Activated CD4-positive, alpha-beta T cell treated with anti-CD3 and anti-CD28 coated beads for 36 hours (primary cell): ENCODE data around the gene SH2D3A. TPM values are rescaled to one million over a fixed set of nuclear protein-coding genes. Genes with fewer than 3 reads are reported as not detected.
A peak's percentile ranks its signal among the peaks of the same experiment; 100 is the strongest.
"Not testable (repeated sequence)": the region's sequence is repeated elsewhere in the genome, so short reads cannot be mapped to it uniquely, and the experiment has no call there.

Experiments
- ATAC-seq: fragments of 200-7000 bp; cut with Tn5 transposase; one replicate; pipeline ENCODE4 v1.10.0; 2021; ENCODE audit warnings: mild to moderate bottlenecking, moderate library complexity
- CTCF ChIA-PET: fragments of 350-600 bp; sonication (Branson Sonifier 250); formaldehyde crosslinking; loops from one replicate; lab custom pipeline; 2021; ENCODE audit warnings: antibody characterized with exemption; lab: Charles Lee
- POLR2A ChIA-PET: fragments of 350-600 bp; sonication (Branson Sonifier 250); formaldehyde crosslinking; loops from one replicate; lab custom pipeline; 2021; ENCODE audit warnings: antibody characterized with exemption, inconsistent platforms; lab: Charles Lee
- DNase-seq: peaks from one replicate; pipeline ENCODE4 v3.0.0-alpha.2; 2020
- H3K27ac Mint-ChIP-seq: one replicate; pipeline ENCODE4 v1.8.0; 2021; ENCODE audit warnings: mixed read lengths
- H3K27me3 Mint-ChIP-seq: one replicate; pipeline ENCODE4 v1.8.0; 2021; ENCODE audit warnings: mixed read lengths
- H3K36me3 Mint-ChIP-seq: one replicate; pipeline ENCODE4 v1.8.0; 2021; ENCODE audit warnings: low read depth, mixed read lengths
- H3K4me1 Mint-ChIP-seq: one replicate; pipeline ENCODE4 v1.8.0; 2021; ENCODE audit warnings: mixed read lengths
- H3K4me3 Mint-ChIP-seq: one replicate; pipeline ENCODE4 v1.8.0; 2021; ENCODE audit warnings: mild to moderate bottlenecking, moderate library complexity, mixed read lengths
- H3K9me3 Mint-ChIP-seq: one replicate; pipeline ENCODE4 v1.8.0; 2021; ENCODE audit warnings: low read depth, mixed read lengths
- intact Hi-C, 2 experiments: fragments of 100-400 bp; cut with DNase I in 1 of 2; cut with micrococcal nuclease in 1 of 2; formaldehyde crosslinking; loops; one replicate each; pipeline versions ENCODE4 v1.14.2 to v1.15.1; 2022 to 2024; cut with DNase I, micrococcal nuclease
- total RNA-seq, 2 experiments: library from RNA; stranded (reverse); gene quantifications; one replicate each; pipeline ENCODE4 v1.2.3, GENCODE V29; 2021

Gene SH2D3A
- total RNA-seq, 2 experiments from 2014 or later = 20.7 to 23.2 TPM

GRCh38 chr19:6791237-6791636 is 24.0 kb upstream of the SH2D3A start:
- ATAC-seq (no peak), DNase-seq (no peak)
- Mint-ChIP-seq H3K27ac (peak overlapping the region; percentile 59), H3K4me1 (peaks cover 72% of the 10 kb centered on the region), H3K4me3 (no peak overlapping the region), H3K27me3 (no peaks in the 10 kb centered on the region), H3K9me3 (peaks cover 8% of the 10 kb centered on the region), H3K36me3 (peaks cover 64% of the 10 kb centered on the region)
- intact Hi-C loops = no loop called here
- ChIA-PET POLR2A (interaction anchor here (0.5 to 1.0 kb wide), 2 partner anchors 18 to 591 kb away, joined by 3 to 5 read pairs; no protein-coding TSS in a partner anchor), CTCF (interaction anchor here (0.7 to 2.2 kb wide), 4 partner anchors 10 to 374 kb away, joined by 3 to 9 read pairs (median 4); partner anchors contain the start of gene VAV1)

DNA sequence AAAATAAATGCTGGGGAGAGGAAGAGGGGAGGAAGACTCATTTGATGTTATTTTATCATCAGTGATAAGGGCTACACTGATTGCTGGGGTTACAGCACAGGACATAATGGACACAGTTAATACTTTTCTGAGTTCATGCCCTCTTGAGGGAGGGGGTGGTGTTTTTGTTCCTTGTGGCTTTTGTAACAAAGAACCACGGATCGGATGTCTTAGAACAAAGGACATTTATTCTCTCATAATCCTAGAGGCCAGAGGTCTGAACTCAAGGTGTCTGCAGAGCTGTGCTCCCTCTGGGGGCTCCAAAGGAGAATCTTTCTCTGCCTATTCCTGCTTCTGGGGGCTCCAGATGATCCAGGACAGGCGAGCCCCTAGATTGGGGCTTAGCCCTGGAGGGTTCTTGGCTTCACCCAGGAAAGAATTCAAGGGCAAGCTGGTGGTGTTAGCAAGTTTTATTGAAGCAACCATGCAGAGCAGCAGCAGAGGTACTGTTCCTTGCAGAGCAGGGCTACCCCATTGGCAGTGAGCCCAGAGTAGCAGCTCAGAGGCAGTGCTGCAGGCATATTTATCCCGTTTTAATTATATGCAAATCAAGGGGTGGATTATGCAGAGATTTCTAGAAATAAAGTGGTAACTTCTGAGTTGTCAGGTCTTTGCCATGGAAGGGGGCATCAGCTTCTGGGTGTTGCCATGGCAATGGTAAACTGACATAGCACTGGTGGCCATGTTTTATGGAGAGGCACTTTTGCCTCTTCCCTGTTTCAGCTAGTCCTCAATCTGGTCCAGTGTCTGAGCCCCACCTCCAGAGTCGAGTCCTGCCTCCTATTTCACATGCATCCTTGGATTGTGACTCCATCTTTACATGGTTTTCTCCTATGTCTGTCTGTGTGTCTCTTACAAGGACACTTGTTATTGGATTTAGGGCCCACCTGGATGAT is 23.2 kb upstream of the SH2D3A start:
- ATAC-seq (no peak), DNase-seq (no peak)
- intact Hi-C loops = no loop called here
- Mint-ChIP-seq H3K4me3 (no peak overlapping the region), H3K9me3 (peaks cover 8% of the 10 kb centered on the region), H3K27me3 (no peaks in the 10 kb centered on the region), H3K4me1 (peaks cover 68% of the 10 kb centered on the region), H3K27ac (no peak overlapping the region), H3K36me3 (peaks cover 65% of the 10 kb centered on the region)
- POLR2A ChIA-PET = interaction anchor here (0.5 to 1.0 kb wide), 2 partner anchors 17 to 590 kb away, joined by 3 to 5 read pairs; no protein-coding TSS in a partner anchor
- CTCF ChIA-PET = interaction anchor here (0.6 to 2.2 kb wide), 4 partner anchors 9 to 223 kb away, joined by 3 to 9 read pairs (median 4); partner anchors contain the start of gene VAV1

GRCh38 chr19:6788896-6789295 is 21.7 kb upstream of the SH2D3A start:
- H3K36me3 Mint-ChIP-seq = peaks cover 60% of the 10 kb centered on the region
- ATAC-seq = no peak
- DNase-seq = no peak
- no peaks in the 10 kb centered on the region for H3K27me3 Mint-ChIP-seq
- no peak overlapping the region for H3K27ac Mint-ChIP-seq
- H3K4me3 Mint-ChIP-seq = no peak overlapping the region
- POLR2A ChIA-PET = interaction anchor here (0.7 kb wide), 1 partner anchor 52 kb away, joined by 3 read pairs; the partner anchor contains the start of gene GPR108
- intact Hi-C loops = no loop called here
- peaks cover 63% of the 10 kb centered on the region for H3K4me1 Mint-ChIP-seq
- CTCF ChIA-PET = no interaction called here
- H3K9me3 Mint-ChIP-seq = peaks cover 1% of the 10 kb centered on the region

DNA sequence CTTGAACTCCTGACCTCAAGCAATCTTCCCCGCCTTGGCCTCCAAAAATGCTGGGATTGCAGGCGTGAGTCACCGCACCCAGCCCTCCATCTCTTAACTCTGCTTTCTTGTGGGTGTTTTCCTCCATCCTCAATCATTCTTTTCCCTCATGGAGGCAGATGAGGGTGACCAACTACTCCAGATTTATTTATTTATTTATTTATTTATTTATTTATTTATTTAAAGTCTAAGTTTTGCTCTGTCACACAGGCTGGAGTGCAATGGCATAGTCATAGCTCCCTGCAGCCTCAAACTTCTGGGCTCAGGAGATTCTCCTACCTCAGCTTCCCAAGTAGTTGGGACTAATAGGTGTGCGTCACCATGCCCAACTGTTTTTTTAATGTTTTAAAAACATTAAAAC is 20.2 kb upstream of the SH2D3A start:
- no peaks in the 10 kb centered on the region for H3K9me3 Mint-ChIP-seq
- POLR2A ChIA-PET = no interaction called here
- peaks cover 48% of the 10 kb centered on the region for H3K36me3 Mint-ChIP-seq
- no peak overlapping the region for H3K27ac Mint-ChIP-seq
- CTCF ChIA-PET = interaction anchor here (0.6 to 0.9 kb wide), 2 partner anchors 11 to 177 kb away, joined by 3 read pairs; no protein-coding TSS in a partner anchor
- H3K4me3 Mint-ChIP-seq = no peak overlapping the region
- intact Hi-C loops = no loop called here
- ATAC-seq = no peak
- H3K4me1 Mint-ChIP-seq = peaks cover 56% of the 10 kb centered on the region
- no peak for DNase-seq
- H3K27me3 Mint-ChIP-seq = no peaks in the 10 kb centered on the region

DNA sequence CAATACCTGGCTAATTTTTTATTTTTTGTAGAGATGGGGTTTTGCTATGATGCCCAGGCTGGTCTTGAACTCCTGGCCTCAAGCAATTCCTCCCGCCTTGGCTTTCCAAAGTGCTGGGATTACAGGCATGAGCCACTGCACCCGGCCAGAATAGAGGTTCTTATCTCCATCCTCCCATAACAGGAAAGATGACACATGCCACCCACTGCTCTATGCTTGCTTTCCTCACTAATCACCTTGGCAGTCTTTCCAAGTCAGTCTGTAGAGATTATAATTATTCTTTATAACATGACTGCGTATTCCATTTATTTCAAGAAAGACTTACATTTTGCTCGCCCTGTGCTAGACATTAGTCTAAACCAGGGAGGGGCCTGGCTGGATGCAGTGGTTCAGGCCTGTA is 12.0 kb upstream of the SH2D3A start:
- H3K4me3 Mint-ChIP-seq = no peak overlapping the region
- ChIA-PET POLR2A (interaction anchor here (0.7 kb wide), 1 partner anchor 298 kb away, joined by 3 read pairs; no protein-coding TSS in a partner anchor), CTCF (interaction anchor here (1.2 kb wide), 1 partner anchor 10 kb away, joined by 5 read pairs; no protein-coding TSS in a partner anchor)
- DNase-seq = no peak
- no peaks in the 10 kb centered on the region for H3K27me3 Mint-ChIP-seq
- intact Hi-C loops = no loop called here
- ATAC-seq = peak; percentile 65
- peaks cover 63% of the 10 kb centered on the region for H3K4me1 Mint-ChIP-seq
- peak overlapping the region; percentile 33 for H3K27ac Mint-ChIP-seq
- peaks cover 4% of the 10 kb centered on the region for H3K9me3 Mint-ChIP-seq
- H3K36me3 Mint-ChIP-seq = peaks cover 40% of the 10 kb centered on the region

GRCh38 chr19:6778386-6778785 is 11.2 kb upstream of the SH2D3A start:
- Mint-ChIP-seq H3K27ac (peak overlapping the region; percentile 82), H3K4me1 (peaks cover 66% of the 10 kb centered on the region), H3K27me3 (no peaks in the 10 kb centered on the region), H3K9me3 (peaks cover 4% of the 10 kb centered on the region), H3K36me3 (peaks cover 45% of the 10 kb centered on the region), H3K4me3 (no peak overlapping the region)
- CTCF ChIA-PET = interaction anchor here (0.7 kb wide), 1 partner anchor 27 kb away, joined by 3 read pairs; no protein-coding TSS in a partner anchor
- intact Hi-C loops = no loop called here
- no peak for DNase-seq
- POLR2A ChIA-PET = interaction anchor here (0.5 to 0.6 kb wide), 4 partner anchors 18 to 1685 kb away, joined by 3 to 8 read pairs (median 4); no protein-coding TSS in a partner anchor
- no peak for ATAC-seq

DNA sequence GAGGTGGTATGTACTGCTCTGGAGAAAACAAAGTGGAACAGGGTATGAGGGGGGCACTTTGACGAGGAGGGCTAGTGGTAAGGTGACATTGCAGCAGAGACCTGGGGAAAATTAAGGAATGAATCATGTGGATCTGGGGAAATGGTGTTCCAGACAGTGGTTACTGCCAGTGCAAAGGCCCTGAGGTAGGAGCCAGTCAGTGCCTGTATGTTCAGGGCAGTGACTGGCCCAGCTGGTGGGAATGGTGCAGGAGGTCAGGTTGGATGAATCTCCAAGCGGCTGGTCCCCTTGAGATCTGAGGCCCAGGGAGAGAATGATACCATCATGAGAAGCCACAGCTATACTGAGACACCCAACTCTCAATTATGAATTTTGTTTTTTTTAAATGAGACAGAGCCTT is 10.2 kb upstream of the SH2D3A start:
- Mint-ChIP-seq H3K4me3 (no peak overlapping the region), H3K27ac (peak overlapping the region; percentile 38), H3K27me3 (no peaks in the 10 kb centered on the region), H3K9me3 (peaks cover 4% of the 10 kb centered on the region), H3K4me1 (peaks cover 61% of the 10 kb centered on the region), H3K36me3 (peaks cover 45% of the 10 kb centered on the region)
- no peak for ATAC-seq
- intact Hi-C loops = no loop called here
- DNase-seq = no peak
- ChIA-PET CTCF (no interaction called here), POLR2A (interaction anchor here (0.6 kb wide), 1 partner anchor 30 kb away, joined by 3 read pairs; no protein-coding TSS in a partner anchor)

DNA sequence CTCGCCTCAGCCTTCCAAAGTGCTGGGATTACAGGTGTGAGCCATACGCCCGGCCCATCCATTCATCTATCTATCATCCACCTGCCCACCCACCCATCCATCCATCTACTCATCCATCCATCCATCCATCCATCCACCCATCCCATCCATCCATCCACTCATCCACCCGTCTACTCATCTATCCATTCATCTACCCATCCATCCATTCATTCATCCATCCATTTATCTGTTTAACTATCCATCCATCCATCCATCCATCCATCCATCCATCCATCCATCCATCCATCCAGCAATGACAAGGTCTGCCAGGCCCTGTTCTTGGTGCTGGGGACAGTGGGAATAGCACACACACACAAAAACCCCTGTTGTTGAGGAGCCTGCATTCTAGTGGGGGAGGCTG is 9.8 kb upstream of the SH2D3A start:
- ChIA-PET POLR2A (interaction anchor here (0.6 kb wide), 1 partner anchor 30 kb away, joined by 3 read pairs; no protein-coding TSS in a partner anchor), CTCF (interaction anchor here (0.7 kb wide), 1 partner anchor 16 kb away, joined by 3 read pairs; no protein-coding TSS in a partner anchor)
- Mint-ChIP-seq H3K9me3 (peaks cover 4% of the 10 kb centered on the region), H3K27ac (peak overlapping the region; percentile 2), H3K27me3 (no peaks in the 10 kb centered on the region), H3K36me3 (peaks cover 45% of the 10 kb centered on the region), H3K4me3 (no peak overlapping the region), H3K4me1 (peaks cover 65% of the 10 kb centered on the region)
- DNase-seq (no peak), ATAC-seq (no peak)
- intact Hi-C loops = no loop called here

DNA sequence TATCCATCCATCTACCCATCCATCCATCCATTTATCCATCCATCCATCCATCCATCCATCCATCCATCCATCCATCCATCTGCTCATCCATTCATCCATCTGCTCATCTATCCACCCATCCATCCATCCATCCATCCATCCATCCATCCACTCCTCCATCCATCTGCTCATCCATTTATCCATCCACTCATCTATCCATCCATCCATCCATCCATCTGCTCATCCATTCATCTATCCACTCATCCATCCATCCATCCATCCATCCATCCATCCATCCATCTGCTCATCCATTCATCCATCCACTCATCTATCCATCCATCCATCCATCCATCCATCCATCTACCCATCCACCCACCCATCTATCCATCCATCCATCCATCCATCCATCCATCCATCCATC is 8.8 kb upstream of the SH2D3A start:
- H3K27me3 Mint-ChIP-seq, intact Hi-C loops, ATAC-seq, H3K9me3 Mint-ChIP-seq, H3K4me3 Mint-ChIP-seq, POLR2A ChIA-PET, DNase-seq: not testable (repeated sequence)
- Mint-ChIP-seq H3K36me3 (peaks cover 41% of the 10 kb centered on the region), H3K27ac (peak overlapping the region; percentile 33), H3K4me1 (peaks cover 60% of the 10 kb centered on the region)
- CTCF ChIA-PET = interaction anchor here (0.7 kb wide), 1 partner anchor 15 kb away, joined by 3 read pairs; no protein-coding TSS in a partner anchor

DNA sequence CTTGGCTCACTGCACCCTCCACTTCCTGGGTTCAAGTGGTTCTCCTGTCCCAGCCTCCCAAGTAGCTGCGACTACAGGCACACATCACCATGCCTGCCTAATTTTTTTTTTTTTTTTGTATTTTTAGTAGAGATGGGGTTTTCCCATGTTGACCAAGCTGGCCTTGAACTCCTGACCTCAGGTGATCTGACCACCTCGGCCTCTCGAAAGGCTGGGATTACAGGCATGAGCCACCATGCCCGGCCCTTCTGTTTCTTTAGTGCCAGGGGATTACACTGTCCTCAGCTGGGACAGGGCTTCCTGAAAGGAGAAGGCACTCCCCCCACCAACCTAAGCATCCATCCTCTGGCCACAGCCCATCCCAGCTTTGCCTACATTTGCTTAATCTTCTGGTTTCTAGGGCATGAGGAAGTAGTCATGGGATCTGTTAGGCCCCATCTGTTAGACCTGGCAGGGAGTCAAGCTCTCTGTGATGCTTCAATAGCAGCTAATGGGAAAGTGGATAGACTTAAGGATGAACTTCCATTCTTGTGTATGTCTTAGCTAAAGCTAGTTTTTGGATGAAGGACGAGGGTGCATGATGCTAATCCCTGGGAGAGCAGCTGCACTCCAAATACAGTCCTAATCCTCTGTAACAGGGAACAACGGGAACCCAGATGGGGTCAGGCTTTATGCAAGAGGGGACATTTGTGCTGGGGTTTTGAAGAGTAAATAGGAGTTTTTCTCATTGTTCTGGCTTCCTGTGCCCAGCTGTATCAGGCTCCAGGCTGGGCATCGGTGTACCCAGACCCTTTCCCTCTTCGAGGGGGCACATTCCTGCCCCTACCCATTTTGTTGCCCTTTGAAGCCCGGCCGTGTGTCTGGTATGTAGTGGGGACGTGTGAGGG is 7.8 kb upstream of the SH2D3A start:
- DNase-seq = no peak
- ChIA-PET POLR2A (interaction anchor here (0.6 kb wide), 1 partner anchor 294 kb away, joined by 4 read pairs; no protein-coding TSS in a partner anchor), CTCF (interaction anchor here (0.6 to 1.4 kb wide), 2 partner anchors 26 to 36 kb away, joined by 3 to 4 read pairs; no protein-coding TSS in a partner anchor)
- Mint-ChIP-seq H3K9me3 (peaks cover 4% of the 10 kb centered on the region), H3K4me1 (peaks cover 58% of the 10 kb centered on the region), H3K36me3 (peaks cover 39% of the 10 kb centered on the region), H3K27me3 (no peaks in the 10 kb centered on the region), H3K4me3 (peak overlapping the region; percentile 97), H3K27ac (peak overlapping the region; percentile 62)
- ATAC-seq = no peak
- intact Hi-C loops = no loop called here
